ENCODE measurements around the gene SLC30A3. TPM values are rescaled to one million over a fixed set of nuclear protein-coding genes. Genes with fewer than 3 reads are reported as not detected.

Gene SLC30A3
- total RNA-seq, 8 experiments from 2014 or later: 0.27 to 1.6 (median 0.61) TPM

DNA sequence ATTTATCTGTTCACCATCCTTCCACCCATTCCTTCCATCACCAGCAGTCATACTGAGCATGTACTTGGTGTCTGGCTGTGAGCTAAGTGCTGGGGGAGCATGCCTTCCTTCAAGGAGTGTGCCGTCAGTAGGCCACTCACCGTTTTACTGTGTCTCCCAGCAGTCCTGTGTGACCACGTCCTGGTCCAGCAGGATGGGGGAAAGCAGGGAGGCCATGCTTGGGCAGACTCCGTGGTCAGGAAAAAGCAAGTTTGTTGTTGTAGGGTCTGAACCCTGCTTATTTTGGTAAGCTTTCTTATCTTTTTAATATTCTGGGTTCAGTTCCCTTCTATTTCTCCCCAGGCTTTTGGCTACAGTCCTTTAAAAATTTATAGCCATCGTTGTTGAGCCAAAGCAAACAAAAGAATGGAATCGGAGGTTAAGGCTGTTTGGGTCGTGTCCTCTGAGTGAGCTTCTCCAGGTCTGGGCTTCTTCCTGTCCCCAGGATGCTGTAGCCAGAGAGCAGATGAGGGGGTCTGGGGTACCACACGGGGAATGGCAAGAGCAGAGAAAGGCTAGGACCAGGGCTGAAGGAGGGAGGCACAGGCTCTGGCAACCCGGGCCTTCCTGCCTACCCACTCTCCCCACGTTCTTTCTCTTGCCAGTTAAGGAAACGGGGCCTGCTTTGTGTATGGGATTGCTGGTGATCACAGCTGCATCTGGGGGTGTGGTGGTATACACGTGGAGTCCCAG is 13.5 kb downstream of the SLC30A3 start:
- peaks cover 7 to 15% of the 10 kb centered on the region in 2 donors for H3K4me1 ChIP-seq (replicated peaks in 1 of 2)
- WGBS, 10 experiments: 50 to 100% (median 71%) methylated on average over 1 to 7 of the region's 12 CpGs; no CpG with 5 or more reads in 3 of the 10 experiments
- in situ Hi-C loops (cut with MboI; ENCODE audit: low pct_unique_long_range_greater_than_20kb in 2 of 9, low sequenced_read_pairs in 9 of 9, unreplicated experiment in 9 of 9): no loop called here
- H3K4me3 ChIP-seq: no peak overlapping the region
- no peak overlapping the region for H3K27ac ChIP-seq
- ATAC-seq (replicated peaks in 6 of 8): no peak

DNA sequence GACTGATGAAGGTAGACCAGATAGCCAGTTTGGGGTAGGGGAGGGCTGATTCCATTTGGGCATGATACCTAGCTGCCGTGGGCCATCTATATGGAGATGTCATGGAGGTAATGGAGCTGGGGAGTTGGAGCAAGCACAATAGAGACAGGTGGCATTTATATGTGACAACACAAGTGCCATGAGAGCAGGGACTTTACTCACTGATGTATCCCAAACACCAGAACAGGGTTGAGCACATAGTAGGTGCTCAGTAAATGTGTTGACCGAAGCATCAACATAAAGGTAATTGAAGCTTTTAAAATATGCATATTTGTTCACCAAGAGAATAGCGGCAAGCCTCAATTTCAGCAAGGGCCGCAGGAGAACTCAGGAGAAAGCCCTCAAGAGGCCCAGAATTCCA is 15.0 kb downstream of the SLC30A3 start:
- Histone ChIP-seq H3K4me1 (replicated peaks in 1 of 2) (peaks cover 7 to 15% of the 10 kb centered on the region in 2 donors), H3K4me3 (no peak overlapping the region), H3K27ac (no peak overlapping the region)
- no peak for ATAC-seq (replicated peaks in 6 of 8)
- WGBS, 10 experiments: 67 to 94% (median 88%) methylated on average over 1 to 4 of the region's 4 CpGs; no CpG with 5 or more reads in 3 of the 10 experiments
- in situ Hi-C loops (cut with MboI; ENCODE audit: low pct_unique_long_range_greater_than_20kb in 2 of 9, low sequenced_read_pairs in 9 of 9, unreplicated experiment in 9 of 9): no loop called here

DNA sequence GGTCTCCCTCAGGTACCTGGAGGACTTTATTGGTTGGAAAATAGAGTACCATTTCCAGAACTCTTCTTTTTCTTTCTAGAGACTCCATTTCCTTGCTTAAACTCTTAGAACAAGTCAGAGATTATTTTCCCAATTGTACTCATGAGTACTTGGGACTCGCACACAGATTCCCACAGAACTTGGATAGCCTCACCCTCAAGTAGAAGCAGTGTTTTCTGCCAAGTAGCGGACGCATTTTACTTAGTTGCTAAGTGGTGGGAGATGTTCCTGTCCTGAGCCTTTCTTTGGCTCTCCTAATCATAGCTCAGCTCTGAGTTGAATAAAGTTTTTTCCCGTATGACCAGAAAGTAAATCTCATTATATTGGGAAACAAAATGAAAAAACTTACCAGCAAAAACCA is 17.2 kb downstream of the SLC30A3 start:
- in situ Hi-C loops (cut with MboI; ENCODE audit: low pct_unique_long_range_greater_than_20kb in 2 of 9, low sequenced_read_pairs in 9 of 9, unreplicated experiment in 9 of 9): no loop called here
- no peak for ATAC-seq (replicated peaks in 6 of 8)
- 68 to 100% (median 94%) methylated on average over 1 to 4 of the region's 4 CpGs; no CpG with 5 or more reads in 2 of the 10 experiments for WGBS, 10 experiments

DNA sequence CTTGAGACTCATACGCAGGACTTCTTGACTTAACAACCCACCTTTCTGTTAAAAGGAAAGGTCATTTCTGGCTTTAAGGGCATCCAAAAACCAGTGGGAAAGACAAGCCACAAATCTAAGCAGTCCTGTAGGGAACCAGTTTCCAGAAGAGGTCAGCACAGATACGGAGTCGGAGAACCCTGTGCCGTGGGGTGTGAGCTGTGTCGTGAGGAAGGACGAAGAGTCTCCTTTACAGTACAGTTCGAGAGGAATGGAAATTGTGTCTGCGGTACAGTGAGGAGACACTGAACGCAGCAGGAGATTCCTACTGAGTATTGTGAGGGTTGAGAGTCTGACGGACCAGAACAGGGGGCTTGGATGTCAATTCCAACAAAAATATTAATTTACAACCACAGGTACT is 17.7 kb downstream of the SLC30A3 start:
- Histone ChIP-seq H3K4me1 (replicated peaks in 1 of 2) (peaks cover 0 to 2% of the 10 kb centered on the region in 2 donors), H3K4me3 (no peak overlapping the region), H3K27ac (no peak overlapping the region)
- ATAC-seq (replicated peaks in 6 of 8): no peak
- in situ Hi-C loops (cut with MboI; ENCODE audit: low pct_unique_long_range_greater_than_20kb in 2 of 9, low sequenced_read_pairs in 9 of 9, unreplicated experiment in 9 of 9): no loop called here
- 44 to 100% (median 87%) methylated on average over 1 to 9 of the region's 10 CpGs; no CpG with 5 or more reads in 2 of the 10 experiments for WGBS, 10 experiments

More for the DNA sequence above, 17.2 kb downstream of the SLC30A3 start:
- Histone ChIP-seq H3K4me1 (replicated peaks in 1 of 2) (peaks cover 4 to 7% of the 10 kb centered on the region in 2 donors), H3K4me3 (no peak overlapping the region), H3K27ac (no peak overlapping the region)

DNA sequence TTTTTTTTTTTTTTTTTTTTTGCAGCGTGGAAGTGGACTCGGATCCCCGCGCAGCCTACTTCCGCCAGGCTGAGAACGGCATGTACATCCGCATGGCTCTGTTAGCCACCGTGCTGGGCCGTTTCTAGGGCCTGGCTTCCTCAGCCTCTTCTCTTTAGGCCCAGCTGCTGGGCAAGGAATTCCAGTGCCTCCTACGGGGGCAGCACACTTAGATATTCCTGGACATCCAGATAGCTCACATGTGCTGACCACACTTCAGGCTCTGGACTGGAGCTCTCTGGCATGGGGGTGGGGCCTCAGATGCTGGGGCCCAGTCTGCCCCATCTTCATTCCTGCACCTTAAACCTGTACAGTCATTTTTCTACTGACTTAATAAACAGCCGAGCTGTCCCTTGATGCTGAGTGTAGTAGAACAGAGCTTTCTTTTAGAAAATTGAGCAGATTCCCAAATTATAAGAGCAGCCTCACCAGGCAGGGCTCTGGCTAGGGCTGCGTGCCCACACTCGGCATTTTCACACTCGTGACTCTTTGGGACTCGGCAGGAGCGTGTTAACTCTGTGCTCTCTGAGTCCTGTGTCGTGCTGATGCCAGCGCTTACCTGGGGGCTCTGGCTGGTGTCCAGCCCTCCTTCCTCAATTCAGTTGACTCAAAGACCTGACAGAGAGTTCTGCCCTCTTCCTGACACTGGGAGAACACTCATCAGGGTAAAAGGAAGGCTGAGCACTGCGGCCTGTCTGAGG is 19.3 kb downstream of the SLC30A3 start:
- ATAC-seq (replicated peaks in 6 of 8): peak in 2 of 8 experiments; percentile 16 to 30
- no peak overlapping the region for H3K27ac ChIP-seq
- WGBS, 10 experiments: 80 to 100% (median 93%) methylated on average over 1 to 15 of the region's 19 CpGs; no CpG with 5 or more reads in 2 of the 10 experiments
- in situ Hi-C loops (cut with MboI; ENCODE audit: low pct_unique_long_range_greater_than_20kb in 2 of 9, low sequenced_read_pairs in 9 of 9, unreplicated experiment in 9 of 9): no loop called here
- no peaks in the 10 kb centered on the region for H3K4me1 ChIP-seq (replicated peaks in 1 of 2)
- no peak overlapping the region for H3K4me3 ChIP-seq

DNA sequence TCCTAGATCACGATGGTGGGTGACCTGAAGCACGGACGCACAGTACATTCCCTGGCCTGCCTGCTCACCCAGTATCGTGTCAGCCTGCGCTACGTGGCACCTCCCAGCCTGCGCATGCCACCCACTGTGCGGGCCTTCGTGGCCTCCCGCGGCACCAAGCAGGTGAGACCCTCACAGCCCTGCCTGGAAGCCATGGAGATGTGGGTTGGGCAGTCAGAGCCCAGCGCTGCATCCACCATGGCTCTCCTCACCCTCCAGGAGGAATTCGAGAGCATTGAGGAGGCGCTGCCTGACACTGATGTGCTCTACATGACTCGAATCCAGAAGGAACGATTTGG is 20.3 kb downstream of the SLC30A3 start:
- H3K4me1 ChIP-seq (replicated peaks in 1 of 2): no peaks in the 10 kb centered on the region
- 80 to 100% (median 93%) methylated on average over 2 to 4 of the region's 16 CpGs; no CpG with 5 or more reads in 5 of the 10 experiments for WGBS, 10 experiments
- in situ Hi-C loops (cut with MboI; ENCODE audit: low pct_unique_long_range_greater_than_20kb in 2 of 9, low sequenced_read_pairs in 9 of 9, unreplicated experiment in 9 of 9): no loop called here
- ATAC-seq (replicated peaks in 6 of 8): no peak
- no peak overlapping the region for H3K27ac ChIP-seq
- no peak overlapping the region for H3K4me3 ChIP-seq

DNA sequence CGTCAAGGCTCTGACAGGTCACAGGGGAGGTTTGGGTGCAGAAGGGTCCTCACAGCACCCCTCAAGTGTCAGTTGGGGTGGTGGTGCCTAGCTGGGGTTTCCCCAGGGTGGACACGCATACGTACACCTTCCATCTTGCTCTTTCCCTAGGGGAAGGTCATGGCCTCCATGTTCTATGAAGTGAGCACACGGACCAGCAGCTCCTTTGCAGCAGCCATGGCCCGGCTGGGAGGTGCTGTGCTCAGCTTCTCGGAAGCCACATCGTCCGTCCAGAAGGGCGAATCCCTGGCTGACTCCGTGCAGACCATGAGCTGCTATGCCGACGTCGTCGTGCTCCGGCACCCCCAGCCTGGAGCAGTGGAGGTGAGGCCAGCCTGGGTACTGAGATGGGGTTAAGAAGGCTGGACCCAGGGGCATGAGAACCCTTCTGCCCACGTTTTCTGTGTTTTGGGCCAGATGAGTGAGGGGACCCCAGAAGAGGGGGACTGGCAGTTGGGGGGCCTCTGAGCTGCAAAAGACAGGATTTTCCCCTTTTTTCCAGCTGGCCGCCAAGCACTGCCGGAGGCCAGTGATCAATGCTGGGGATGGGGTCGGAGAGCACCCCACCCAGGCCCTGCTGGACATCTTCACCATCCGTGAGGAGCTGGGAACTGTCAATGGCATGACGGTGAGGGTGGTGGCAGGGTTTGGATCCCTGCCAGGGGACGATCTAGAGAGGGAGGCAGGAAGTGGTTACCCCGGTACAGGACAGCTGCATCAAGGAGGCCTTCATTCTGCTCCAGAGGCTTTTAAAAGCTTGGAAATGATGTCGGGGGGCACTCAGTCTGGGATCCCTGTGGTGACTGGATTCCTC is 20.9 kb downstream of the SLC30A3 start:
- H3K4me1 ChIP-seq (replicated peaks in 1 of 2): no peaks in the 10 kb centered on the region
- no peak overlapping the region for H3K27ac ChIP-seq
- in situ Hi-C loops (cut with MboI; ENCODE audit: low pct_unique_long_range_greater_than_20kb in 2 of 9, low sequenced_read_pairs in 9 of 9, unreplicated experiment in 9 of 9): no loop called here
- ATAC-seq (replicated peaks in 6 of 8): no peak
- 94 to 100% (median 100%) methylated on average over 1 to 8 of the region's 24 CpGs; no CpG with 5 or more reads in 5 of the 10 experiments for WGBS, 10 experiments
- H3K4me3 ChIP-seq: no peak overlapping the region

DNA sequence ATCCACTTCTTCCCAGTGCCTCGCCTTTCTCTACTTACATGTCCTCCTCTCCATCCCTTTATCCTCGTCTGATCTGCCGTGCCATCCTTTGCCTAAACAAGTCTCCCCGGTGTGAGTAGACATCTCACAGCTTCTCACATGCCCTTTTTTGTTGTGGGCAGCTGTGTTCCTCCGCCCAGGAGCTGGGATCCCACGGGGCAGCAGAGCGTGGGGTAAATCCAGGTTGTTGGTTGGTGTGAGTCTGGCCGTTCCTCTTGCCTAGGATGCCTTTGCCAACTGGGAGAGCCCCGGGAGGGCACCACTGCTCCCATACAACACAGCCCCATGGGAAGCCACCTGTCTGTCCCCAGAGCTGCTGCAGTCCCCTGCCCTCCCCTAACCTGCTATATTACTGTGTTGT is 22.4 kb downstream of the SLC30A3 start:
- Histone ChIP-seq H3K27ac (no peak overlapping the region), H3K4me3 (no peak overlapping the region), H3K4me1 (replicated peaks in 1 of 2) (no peaks in the 10 kb centered on the region)
- WGBS, 10 experiments: 67 to 100% (median 95%) methylated on average over 1 to 8 of the region's 9 CpGs; no CpG with 5 or more reads in 2 of the 10 experiments
- in situ Hi-C loops (cut with MboI; ENCODE audit: low pct_unique_long_range_greater_than_20kb in 2 of 9, low sequenced_read_pairs in 9 of 9, unreplicated experiment in 9 of 9): no loop called here
- no peak for ATAC-seq (replicated peaks in 6 of 8)

DNA sequence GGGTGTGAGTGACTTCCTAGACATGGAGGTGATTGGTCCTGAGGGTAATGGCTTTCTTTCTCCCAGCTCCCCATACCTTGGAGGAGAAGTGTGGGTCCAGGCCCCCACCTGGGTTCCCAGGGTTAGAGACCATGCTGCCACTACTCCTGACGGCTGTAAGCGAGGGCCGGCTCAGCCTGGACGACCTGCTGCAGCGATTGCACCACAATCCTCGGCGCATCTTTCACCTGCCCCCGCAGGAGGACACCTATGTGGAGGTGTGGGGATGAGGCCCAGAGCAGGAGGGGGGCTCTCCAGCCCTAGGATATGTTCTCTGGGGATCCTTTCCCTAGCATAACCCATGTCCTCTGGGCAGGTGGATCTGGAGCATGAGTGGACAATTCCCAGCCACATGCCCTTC is 23.9 kb downstream of the SLC30A3 start:
- no peak for ATAC-seq (replicated peaks in 6 of 8)
- 100% methylated on average over 1 of the region's 8 CpGs; no CpG with 5 or more reads in 9 of the 10 experiments for WGBS, 10 experiments
- H3K4me1 ChIP-seq (replicated peaks in 1 of 2): no peaks in the 10 kb centered on the region

DNA sequence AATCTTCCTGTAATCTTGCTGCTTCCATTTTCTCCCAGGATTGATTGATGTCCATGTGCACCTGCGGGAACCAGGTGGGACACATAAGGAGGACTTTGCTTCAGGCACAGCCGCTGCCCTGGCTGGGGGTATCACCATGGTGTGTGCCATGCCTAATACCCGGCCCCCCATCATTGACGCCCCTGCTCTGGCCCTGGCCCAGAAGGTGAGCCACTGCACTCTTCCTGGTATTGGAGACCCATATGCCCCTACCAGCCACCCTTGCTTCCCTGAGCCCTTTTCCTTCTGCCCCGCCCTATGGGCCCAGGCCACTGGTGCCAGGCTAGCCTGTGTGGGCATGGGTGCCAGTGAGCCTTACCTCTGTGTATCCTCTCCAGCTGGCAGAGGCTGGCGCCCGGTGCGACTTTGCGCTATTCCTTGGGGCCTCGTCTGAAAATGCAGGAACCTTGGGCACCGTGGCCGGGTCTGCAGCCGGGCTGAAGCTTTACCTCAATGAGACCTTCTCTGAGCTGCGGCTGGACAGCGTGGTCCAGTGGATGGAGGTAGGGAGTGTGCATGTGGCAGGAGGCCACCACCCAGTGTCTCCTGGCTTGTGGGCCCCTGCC is 25.4 kb downstream of the SLC30A3 start:
- no peak for ATAC-seq (replicated peaks in 6 of 8)
- Histone ChIP-seq H3K27ac (no peak overlapping the region), H3K4me3 (no peak overlapping the region), H3K4me1 (replicated peaks in 1 of 2) (no peaks in the 10 kb centered on the region)
- in situ Hi-C loops (cut with MboI; ENCODE audit: low pct_unique_long_range_greater_than_20kb in 2 of 9, low sequenced_read_pairs in 9 of 9, unreplicated experiment in 9 of 9): no loop called here
- WGBS, 10 experiments: 92 to 100% (median 94%) methylated on average over 1 to 12 of the region's 15 CpGs; no CpG with 5 or more reads in 4 of the 10 experiments

More for the DNA sequence above, 23.9 kb downstream of the SLC30A3 start:
- in situ Hi-C loops (cut with MboI; ENCODE audit: low pct_unique_long_range_greater_than_20kb in 2 of 9, low sequenced_read_pairs in 9 of 9, unreplicated experiment in 9 of 9): no loop called here
- no peak overlapping the region for H3K27ac ChIP-seq
- no peak overlapping the region for H3K4me3 ChIP-seq

DNA sequence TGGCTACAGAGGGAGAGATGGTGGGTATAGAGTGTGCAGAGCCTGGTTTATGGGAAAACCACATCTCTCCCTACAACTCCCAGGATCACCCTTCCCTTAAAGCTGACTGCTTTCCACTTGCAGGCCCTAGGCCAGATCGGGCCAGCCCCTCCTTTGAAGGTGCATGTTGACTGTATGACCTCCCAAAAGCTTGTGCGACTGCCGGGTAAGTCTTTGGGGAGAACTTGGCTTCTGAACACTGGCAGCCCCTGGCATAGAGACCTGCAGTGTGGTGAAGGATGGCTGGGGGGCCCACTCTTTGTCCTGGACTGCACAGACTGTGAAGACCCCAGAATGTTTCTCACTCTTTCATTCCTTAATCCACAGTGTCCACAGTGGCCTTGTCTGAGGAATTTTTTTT is 26.2 kb downstream of the SLC30A3 start:
- no peak for ATAC-seq (replicated peaks in 6 of 8)
- 94 to 100% (median 100%) methylated on average over 1 to 3 of the region's 3 CpGs; no CpG with 5 or more reads in 5 of the 10 experiments for WGBS, 10 experiments
- H3K4me1 ChIP-seq (replicated peaks in 1 of 2): no peaks in the 10 kb centered on the region
- in situ Hi-C loops (cut with MboI; ENCODE audit: low pct_unique_long_range_greater_than_20kb in 2 of 9, low sequenced_read_pairs in 9 of 9, unreplicated experiment in 9 of 9): no loop called here
- no peak overlapping the region for H3K4me3 ChIP-seq
- H3K27ac ChIP-seq: no peak overlapping the region

DNA sequence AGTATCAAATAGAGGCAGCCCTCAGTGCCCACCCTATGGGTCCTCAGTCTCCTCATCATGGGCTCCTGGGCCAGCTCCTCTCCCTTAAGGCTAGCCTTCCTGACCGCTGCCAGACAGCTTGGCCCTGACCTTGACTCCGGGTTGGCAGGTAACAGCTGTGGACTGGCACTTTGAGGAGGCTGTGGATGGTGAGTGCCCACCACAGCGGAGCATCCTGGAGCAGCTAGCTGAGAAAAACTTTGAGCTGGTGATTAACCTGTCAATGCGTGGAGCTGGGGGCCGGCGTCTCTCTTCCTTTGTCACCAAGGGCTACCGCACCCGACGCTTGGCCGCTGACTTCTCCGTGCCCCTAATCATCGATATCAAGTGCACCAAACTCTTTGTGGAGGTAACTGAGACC is 26.7 kb downstream of the SLC30A3 start:
- no peak overlapping the region for H3K4me3 ChIP-seq
- 80 to 100% (median 97%) methylated on average over 1 to 9 of the region's 12 CpGs; no CpG with 5 or more reads in 5 of the 10 experiments for WGBS, 10 experiments
- no peak overlapping the region for H3K27ac ChIP-seq
- in situ Hi-C loops (cut with MboI; ENCODE audit: low pct_unique_long_range_greater_than_20kb in 2 of 9, low sequenced_read_pairs in 9 of 9, unreplicated experiment in 9 of 9): no loop called here
- H3K4me1 ChIP-seq (replicated peaks in 1 of 2): no peaks in the 10 kb centered on the region
- ATAC-seq (replicated peaks in 6 of 8): no peak

All from motor neuron (in vitro differentiated cells).